H1 (cell line): ENCODE data around the gene PCGF3. TPM values are rescaled to one million over a fixed set of nuclear protein-coding genes. Genes with fewer than 3 reads are reported as not detected.

Source experiments
- CTCF ChIA-PET: fragments of 300-600 bp; sonication (Branson Sonifier 250); formaldehyde crosslinking; loops from one replicate; lab custom pipeline; 2021; ENCODE audit not compliant: partially characterized antibody; lab: Charles Lee
- POLR2A ChIA-PET: fragments of 300-600 bp; sonication (Branson Sonifier 250); formaldehyde crosslinking; loops from one replicate; lab custom pipeline; 2021; ENCODE audit warnings: inconsistent platforms; ENCODE audit not compliant: partially characterized antibody; lab: Charles Lee
- DNase-seq, 2 experiments: peaks; one replicate each; pipeline versions ENCODE4 v3.0.0 to v3.0.0-alpha.2; 2010 to 2022; ENCODE audit warnings: low spot score in 2 of 2, low read depth in 1 of 2, mixed read lengths in 1 of 2
- FAIRE-seq: peaks from 2 replicates; lab custom pipeline; 2011; peaks lifted over from hg19 to GRCh38; lab: Jason Lieb, UNC
- H2AFZ ChIP-seq: 2 replicates; pipeline ENCODE4 v1.8.1; 2012; ENCODE audit warnings: low read length, inconsistent platforms
- H2AK5ac ChIP-seq: 2 replicates; pipeline ENCODE4 v1.6.1; 2013; ENCODE audit warnings: low read depth, low read length
- H2BK120ac ChIP-seq: replicated peaks from 2 replicates; pipeline ENCODE3; 2013; ENCODE audit warnings: low read depth, low read length, inconsistent platforms
- H2BK12ac ChIP-seq: 2 replicates; pipeline ENCODE4 v1.6.1; 2013; ENCODE audit warnings: low read depth, low read length
- H2BK15ac ChIP-seq: 2 replicates; pipeline ENCODE4 v1.6.1; 2013; ENCODE audit warnings: low read length
- H2BK20ac ChIP-seq: 2 replicates; pipeline ENCODE4 v1.6.1; 2013; ENCODE audit warnings: low read length
- H2BK5ac ChIP-seq: 2 replicates; pipeline ENCODE4 v1.6.1; 2013; ENCODE audit warnings: low read depth, low read length
- H3K14ac ChIP-seq: 2 replicates; pipeline ENCODE4 v1.6.1; 2013; ENCODE audit warnings: inconsistent platforms; ENCODE audit not compliant: insufficient read length
- H3K18ac ChIP-seq: 2 replicates; pipeline ENCODE4 v1.6.1; 2013; ENCODE audit warnings: low read length; ENCODE audit errors: extremely low read depth
- H3K23ac ChIP-seq: 2 replicates; pipeline ENCODE4 v1.6.1; 2013; ENCODE audit warnings: inconsistent platforms; ENCODE audit not compliant: insufficient read length
- H3K23me2 ChIP-seq: 2 replicates; pipeline ENCODE4 v1.6.1; 2013; ENCODE audit warnings: low read depth, low read length
- H3K27ac ChIP-seq: 2 replicates; pipeline ENCODE4 v1.6.1; 2011; ENCODE audit warnings: low read depth, low read length, inconsistent platforms
- H3K27me3 ChIP-seq, 4 experiments: replicated peaks in 1 of 4; 1 replicate in 1 of 4; 2 replicates in 3 of 4; pipeline versions ENCODE4 v1.6.1 to v1.8.1; 2011 to 2013; ENCODE audit warnings: low read length in 3 of 4, mild to moderate bottlenecking in 3 of 4, inconsistent platforms in 2 of 4, mixed read lengths in 2 of 4, moderate library complexity in 1 of 4; ENCODE audit not compliant: control insufficient read depth in 3 of 4, insufficient read depth in 3 of 4; ENCODE audit errors: extremely low read depth in 1 of 4
- H3K36me3 ChIP-seq, 4 experiments: 2 replicates each; pipeline versions ENCODE4 v1.6.1 to v1.8.1; 2011 to 2013; ENCODE audit warnings: mild to moderate bottlenecking in 4 of 4, low read length in 3 of 4, moderate library complexity in 2 of 4, control low read depth in 1 of 4, inconsistent platforms in 1 of 4; ENCODE audit not compliant: insufficient read depth in 4 of 4, control insufficient read depth in 2 of 4
- H3K4ac ChIP-seq: replicated peaks from 2 replicates; pipeline ENCODE3; 2013; ENCODE audit warnings: low read length, low read depth, mixed read lengths, inconsistent platforms; ENCODE audit not compliant: insufficient read length
- H3K4me1 ChIP-seq, 4 experiments: replicated peaks in 1 of 4; 1 replicate in 1 of 4; 2 replicates in 3 of 4; pipeline versions ENCODE4 v1.6.1 to v1.8.1; 2011 to 2013; ENCODE audit warnings: low read length in 3 of 4, inconsistent platforms in 2 of 4, mixed read lengths in 1 of 4; ENCODE audit not compliant: insufficient read depth in 4 of 4, control insufficient read depth in 3 of 4
- H3K4me2 ChIP-seq, 2 experiments: 2 replicates each; pipeline versions ENCODE4 v1.6.1 to v1.8.1; 2011 to 2013; ENCODE audit warnings: low read depth in 2 of 2, low read length in 2 of 2, control low read depth in 1 of 2, inconsistent platforms in 1 of 2, mild to moderate bottlenecking in 1 of 2; ENCODE audit not compliant: insufficient read depth in 1 of 2
- H3K4me3 ChIP-seq, 4 experiments: fragments of 200-600, 300-600 bp in 1 of 4; sonication (generic), shearing (Covaris generic), sonication (Bioruptor Twin) in 1 of 4; 2 replicates each; pipeline versions ENCODE4 v1.5.1 to v1.8.1; 2011 to 2016; ENCODE audit warnings: low read length in 4 of 4, low read depth in 3 of 4, control low read depth in 2 of 4, inconsistent platforms in 2 of 4, mild to moderate bottlenecking in 2 of 4, mixed read lengths in 1 of 4, moderate library complexity in 1 of 4; ENCODE audit not compliant: insufficient read depth in 2 of 4; ENCODE audit errors: extremely low read depth in 1 of 4
- H3K56ac ChIP-seq: replicated peaks from 2 replicates; pipeline ENCODE3; 2013; ENCODE audit warnings: low read depth, mild to moderate bottlenecking, mixed read lengths, low read length, inconsistent platforms; ENCODE audit not compliant: insufficient read length
- H3K79me1 ChIP-seq: 2 replicates; pipeline ENCODE4 v1.6.1; 2013; ENCODE audit warnings: low read depth, low read length, control low read depth
- H3K79me2 ChIP-seq, 2 experiments: 2 replicates each; pipeline versions ENCODE4 v1.6.1 to v1.8.1; 2012 to 2013; ENCODE audit warnings: low read length in 2 of 2, mild to moderate bottlenecking in 2 of 2, inconsistent platforms in 1 of 2; ENCODE audit not compliant: insufficient read depth in 2 of 2, control insufficient read depth in 1 of 2
- H3K9ac ChIP-seq, 4 experiments: replicated peaks in 1 of 4; 1 replicate in 1 of 4; 2 replicates in 3 of 4; pipeline versions ENCODE4 v1.6.1 to v1.8.1; 2011 to 2013; ENCODE audit warnings: low read depth in 3 of 4, low read length in 3 of 4, control low read depth in 2 of 4, mild to moderate bottlenecking in 2 of 4, moderate library complexity in 2 of 4, inconsistent platforms in 1 of 4; ENCODE audit errors: extremely low read depth in 1 of 4
- H3K9me3 ChIP-seq, 2 experiments: 2 replicates each; pipeline versions ENCODE4 v1.6.1 to v1.8.1; 2012 to 2013; ENCODE audit warnings: mild to moderate bottlenecking in 2 of 2, moderate library complexity in 2 of 2, control low read depth in 1 of 2, inconsistent platforms in 1 of 2, low read depth in 1 of 2, low read length in 1 of 2, mixed read lengths in 1 of 2; ENCODE audit not compliant: insufficient read depth in 2 of 2
- H4K20me1 ChIP-seq, 2 experiments: replicated peaks in 1 of 2; 2 replicates each; pipeline versions ENCODE3 to v1.8.1; 2011 to 2013; ENCODE audit warnings: inconsistent platforms in 2 of 2, low read length in 2 of 2, mild to moderate bottlenecking in 1 of 2; ENCODE audit not compliant: insufficient read depth in 2 of 2, control insufficient read depth in 1 of 2
- H4K5ac ChIP-seq: 2 replicates; pipeline ENCODE4 v1.6.1; 2013; ENCODE audit warnings: low read length, low read depth, mixed read lengths, inconsistent platforms; ENCODE audit not compliant: insufficient read length
- H4K8ac ChIP-seq: 2 replicates; pipeline ENCODE4 v1.8.0; 2013; ENCODE audit warnings: mild to moderate bottlenecking, moderate library complexity, low read length, inconsistent platforms; ENCODE audit not compliant: insufficient read depth; ENCODE audit errors: extremely low read depth
- H4K91ac ChIP-seq: replicated peaks from 2 replicates; pipeline ENCODE3; 2013; ENCODE audit warnings: low read length, mixed read lengths, inconsistent platforms; ENCODE audit not compliant: insufficient read length
- ASH2L ChIP-seq: fragments of 200-600, 300-600 bp; sonication (generic); IDR thresholded peaks from one replicate; pipeline ENCODE4 v1.7.1; 2017; ENCODE audit warnings: low read length
- CBX5 ChIP-seq: fragments of 300-800, 300-1000 bp; sonication (generic); IDR thresholded peaks from 2 replicates; pipeline ENCODE4 v1.7.1; 2016; ENCODE audit warnings: antibody characterized with exemption, low read length, low read depth
- EP300 ChIP-seq, 2 experiments: IDR thresholded peaks; 1 replicate in 1 of 2; 2 replicates in 1 of 2; pipeline ENCODE4 v1.6.1; 2011 to 2012; ENCODE audit warnings: low read depth in 2 of 2, low read length in 2 of 2, mild to moderate bottlenecking in 2 of 2, borderline replicate concordance in 1 of 2, inconsistent platforms in 1 of 2, moderate library complexity in 1 of 2
- GTF2F1 ChIP-seq: IDR thresholded peaks from 2 replicates; pipeline ENCODE4 v1.6.1; 2012; ENCODE audit warnings: low read depth, low read length, improper control_type of control experiment, borderline replicate concordance
- KDM4A ChIP-seq: IDR thresholded peaks from one replicate; pipeline ENCODE4 v1.7.1; 2012; ENCODE audit warnings: low read depth, mild to moderate bottlenecking, moderate library complexity, low read length, inconsistent platforms; ENCODE audit not compliant: severe bottlenecking
- POLR2A ChIP-seq, 2 experiments: IDR thresholded peaks; 1 replicate in 1 of 2; 2 replicates in 1 of 2; pipeline ENCODE4 v1.6.1; 2011; ENCODE audit warnings: low read depth in 2 of 2, low read length in 2 of 2, mild to moderate bottlenecking in 2 of 2; ENCODE audit errors: control extremely low read depth in 1 of 2
- POLR2AphosphoS5 ChIP-seq: IDR thresholded peaks from 2 replicates; pipeline ENCODE4 v1.6.1; 2011; ENCODE audit warnings: low read depth, low read length
- RNF2 ChIP-seq: fragments of 200-900, 300-1000 bp; sonication (generic); IDR thresholded peaks from 2 replicates; pipeline ENCODE4 v1.7.1; 2016; ENCODE audit warnings: borderline replicate concordance, low read depth, mild to moderate bottlenecking, antibody characterized with exemption, low read length; ENCODE audit not compliant: poor library complexity, severe bottlenecking; ENCODE audit errors: missing control alignments
- SP2 ChIP-seq: IDR thresholded peaks from 2 replicates; pipeline ENCODE4 v1.6.1; 2012; ENCODE audit warnings: mild to moderate bottlenecking, low read length, inconsistent platforms
- SUZ12 ChIP-seq: fragments of 200-600 bp; sonication (generic); IDR thresholded peaks from 2 replicates; pipeline ENCODE4 v1.6.1; 2012; ENCODE audit warnings: mild to moderate bottlenecking, inconsistent platforms, low read length, moderate library complexity, mixed read lengths
- TAF1 ChIP-seq: IDR thresholded peaks from 2 replicates; pipeline ENCODE4 v1.6.1; 2011; ENCODE audit warnings: mild to moderate bottlenecking, low read depth, low read length
- WGBS, 2 experiments: shearing (Covaris generic) in 1 of 2; methylation state at CpG; one replicate each; pipeline versions ENCODE4 v1.1.6 to v1.1.7; 2013 to 2015; ENCODE audit warnings: low lambda C conversion rate in 2 of 2, mixed read lengths in 2 of 2, inconsistent platforms in 1 of 2, low coverage in 1 of 2, missing lambda C conversion rate in 1 of 2; ENCODE audit not compliant: insufficient replicate concordance in 2 of 2, insufficient coverage in 1 of 2, insufficient read length in 1 of 2; ENCODE audit errors: extremely low coverage in 1 of 2, missing lambda C conversion rate in 1 of 2; 5-methylcytosine and 5-hydroxymethylcytosine counted together
- polyA plus RNA-seq, 7 experiments: library from polyadenylated mRNA; depleted of rRNA in 3 of 7; stranded (reverse) in 5 of 7; unstranded in 2 of 7; fragments of >200 nt in 5 of 7; fragments of 200-250 nt in 2 of 7; gene quantifications; 1 replicate in 5 of 7; 2 replicates in 1 of 7; 4 replicates in 1 of 7; pipeline versions ENCODE4 v1.2.1 to v1.2.3, GENCODE V29; 2011 to 2013; ENCODE audit warnings: missing spikeins in 2 of 7, mixed read lengths in 2 of 7
- total RNA-seq: library from RNA; stranded (reverse); fragmentation: NEBNext Ultra II Directional; extraction: Animal tissue kit (Norgen Biotek cat#: 25700); gene quantifications from 2 replicates; pipeline ENCODE4 v1.2.1, GENCODE V29; 2021
- TF ChIP-seq, protein P1 (sequence below): IDR thresholded peaks from 2 replicates; pipeline ENCODE4 v1.6.1; 2011; ENCODE audit warnings: low read depth, mild to moderate bottlenecking, low read length; ENCODE audit not compliant: insufficient read depth

The PCGF3 gene
- total and polyA plus RNA-seq, 2 of the 8 experiments (the other 6 are each of a cell fraction or from before 2014, with no cell fraction given), result 52.7 to 52.9 TPM

DNA sequence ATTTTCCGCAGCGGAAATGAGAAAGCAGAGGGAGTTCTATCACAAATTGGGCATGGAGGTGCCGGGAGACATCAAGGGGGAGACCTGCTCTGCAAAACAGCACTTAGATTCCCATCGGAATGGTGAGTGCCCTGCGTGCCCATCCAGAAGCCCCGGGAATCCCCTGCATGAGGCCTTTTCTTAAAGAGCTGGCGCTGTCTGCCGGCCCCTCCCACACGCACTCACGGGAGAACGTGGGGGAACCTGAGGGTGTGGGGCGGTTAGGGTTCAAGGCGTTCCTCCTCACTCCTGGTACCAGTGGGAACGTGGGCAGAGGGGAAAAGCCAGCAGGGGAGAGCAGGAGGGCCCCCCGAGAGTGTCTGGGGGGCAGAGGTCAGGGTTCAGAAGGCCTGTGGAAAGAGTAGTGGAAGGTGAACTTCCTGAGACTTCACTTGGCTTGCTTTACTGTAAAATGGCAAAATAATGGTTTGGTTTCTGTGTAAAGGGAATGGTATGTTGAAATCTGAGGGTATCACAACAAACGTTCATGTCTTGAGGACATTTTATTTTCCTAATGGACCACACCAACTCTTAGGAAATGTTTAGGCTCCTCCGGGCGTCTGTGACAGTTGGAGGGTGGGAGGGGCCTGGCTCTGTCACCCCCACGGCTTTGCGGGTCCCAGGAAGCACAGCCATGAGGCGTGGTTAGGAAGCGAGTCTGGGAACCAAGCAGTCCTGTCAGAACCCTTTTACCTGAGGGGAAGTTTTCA is 38.0 kb downstream of the PCGF3 start:
- no peak overlapping the region for H2BK120ac ChIP-seq
- H3K4me2 ChIP-seq, result no peak overlapping the region
- H3K79me1 ChIP-seq, result no peaks in the 10 kb centered on the region; the same call in 1 of the 2 replicates
- no peak overlapping the region for H4K5ac ChIP-seq
- ChIA-PET POLR2A (no interaction called here), CTCF (interaction anchor here (1.4 to 3.4 kb wide), 10 partner anchors 10 to 148 kb away, joined by 4 to 30 read pairs (median 10); no protein-coding TSS in a partner anchor)
- H3K79me2 ChIP-seq, result peaks cover 0 to 5% of the 10 kb centered on the region in 2 experiments; a peak in 1 of 4 replicates
- H3K23ac ChIP-seq, result no peak overlapping the region
- no peaks in the 10 kb centered on the region; a peak in 1 of 4 replicates for H3K9me3 ChIP-seq
- no peak overlapping the region for H3K4me3 ChIP-seq
- FAIRE-seq (no peak), DNase-seq (no peak)
- no peak overlapping the region for H2AK5ac ChIP-seq
- peaks cover 13 to 17% of the 10 kb centered on the region in 2 experiments for H4K20me1 ChIP-seq
- no peak overlapping the region for H4K91ac ChIP-seq
- H3K27me3 ChIP-seq, result no peaks in the 10 kb centered on the region
- H3K14ac ChIP-seq, result no peak overlapping the region
- no peak overlapping the region for H3K18ac ChIP-seq
- H3K9ac ChIP-seq, result no peak overlapping the region
- no peak overlapping the region for H2AFZ ChIP-seq
- H3K4me1 ChIP-seq, result no peaks in the 10 kb centered on the region
- WGBS, 2 experiments, result 94% methylated on average over 22 of the region's 22 CpGs; no CpG with 5 or more reads in 1 of the 2 experiments
- no peak overlapping the region for H3K4ac ChIP-seq
- H2BK12ac ChIP-seq, result no peak overlapping the region
- H2BK20ac ChIP-seq, result no peak overlapping the region
- H3K56ac ChIP-seq, result no peak overlapping the region
- H3K27ac ChIP-seq, result no peak overlapping the region
- no peaks in the 10 kb centered on the region for H3K23me2 ChIP-seq
- no peak overlapping the region for H4K8ac ChIP-seq
- no peak overlapping the region for H2BK15ac ChIP-seq
- peaks cover 0 to 22% (median 11%) of the 10 kb centered on the region in 4 experiments; a peak in 5 of 8 replicates for H3K36me3 ChIP-seq
- H2BK5ac ChIP-seq, result no peak overlapping the region
- TF ChIP-seq GTF2F1, result no peak
- TF ChIP-seq KDM4A, result no peak
- no peak for TF ChIP-seq CBX5
- no peak for TF ChIP-seq EP300 (IDR thresholded peaks at IDR 0.05; ENCODE audit: borderline replicate concordance in 1 of 2, low read depth in 2 of 2, low read length in 2 of 2)
- TF ChIP-seq POLR2A (IDR thresholded peaks at IDR 0.05; ENCODE audit: control extremely low read depth in 1 of 2, low read depth in 2 of 2, low read length in 2 of 2), result no peak
- TF ChIP-seq, protein P1, sequence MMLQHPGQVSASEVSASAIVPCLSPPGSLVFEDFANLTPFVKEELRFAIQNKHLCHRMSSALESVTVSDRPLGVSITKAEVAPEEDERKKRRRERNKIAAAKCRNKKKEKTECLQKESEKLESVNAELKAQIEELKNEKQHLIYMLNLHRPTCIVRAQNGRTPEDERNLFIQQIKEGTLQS, result no peak
- TF ChIP-seq ASH2L, result no peak
- TF ChIP-seq SUZ12, result no peak
- no peak for TF ChIP-seq RNF2
- TF ChIP-seq SP2, result no peak
- TF ChIP-seq POLR2AphosphoS5, result no peak
- no peak for TF ChIP-seq TAF1
